Measurements from ENCODE around the gene DCC. TPM values are rescaled to one million over a fixed set of nuclear protein-coding genes. Genes with fewer than 3 reads are reported as not detected.

The DCC gene
- total and polyA plus RNA-seq, 2 of the 8 experiments (the other 6 are each of a cell fraction or from before 2014, with no cell fraction given): 0.14 to 1.4 TPM

GRCh38 chr18:53324353-53324752 is 984.4 kb downstream of the DCC start (continued):
- TF ChIP-seq SAP30 (IDR thresholded peaks at IDR 0.05; ENCODE audit: insufficient read depth, insufficient replicate concordance, low read length): no peak
- TF ChIP-seq SP2 (IDR thresholded peaks at IDR 0.05; ENCODE audit: low read length): no peak
- no peak for TF ChIP-seq ATF2 (IDR thresholded peaks at IDR 0.05; ENCODE audit: low read length)
- TF ChIP-seq MAFK (IDR thresholded peaks at IDR 0.05; ENCODE audit: low read depth, low read length): no peak
- TF ChIP-seq SUZ12 (IDR thresholded peaks at IDR 0.05; ENCODE audit: low read length): no peak
- no peak for TF ChIP-seq CBX5 (IDR thresholded peaks at IDR 0.05; ENCODE audit: low read depth, low read length)
- TF ChIP-seq CHD7 (IDR thresholded peaks at IDR 0.05; ENCODE audit: insufficient replicate concordance, low read length): no peak

Data from H1 (cell line).